H9 (cell line): Measurements from ENCODE around the gene DMRTA2. TPM values are rescaled to one million over a fixed set of nuclear protein-coding genes. Genes with fewer than 3 reads are reported as not detected.

ENCODE experiments used
- DNase-seq: peaks from one replicate; pipeline ENCODE4 v3.0.0-alpha.2; 2017
- H2AFZ ChIP-seq: one replicate; pipeline ENCODE4 v1.6.1; 2013; ENCODE audit warnings: mild to moderate bottlenecking, low read length, control low read depth, moderate library complexity
- H2AK5ac ChIP-seq: 2 replicates; pipeline ENCODE4 v1.6.1; 2013; ENCODE audit warnings: low read length, control low read depth, mixed read lengths; ENCODE audit not compliant: insufficient read length
- H2BK120ac ChIP-seq: one replicate; pipeline ENCODE4 v1.6.1; 2013; ENCODE audit warnings: low read depth, mild to moderate bottlenecking, low read length, control low read depth, inconsistent platforms; ENCODE audit not compliant: poor library complexity, severe bottlenecking
- H2BK12ac ChIP-seq: 2 replicates; pipeline ENCODE4 v1.6.1; 2013; ENCODE audit warnings: low read length, control low read depth, mixed read lengths, low read depth; ENCODE audit not compliant: insufficient read length
- H2BK15ac ChIP-seq: 2 replicates; pipeline ENCODE4 v1.6.1; 2013; ENCODE audit warnings: low read depth, low read length, control low read depth
- H2BK20ac ChIP-seq: one replicate; pipeline ENCODE4 v1.6.1; 2013; ENCODE audit warnings: low read depth, mild to moderate bottlenecking, low read length, control low read depth, inconsistent platforms; ENCODE audit not compliant: poor library complexity, severe bottlenecking
- H2BK5ac ChIP-seq: 2 replicates; pipeline ENCODE4 v1.6.1; 2013; ENCODE audit warnings: low read length, control low read depth, mixed read lengths; ENCODE audit not compliant: insufficient read length
- H3K14ac ChIP-seq: 2 replicates; pipeline ENCODE4 v1.6.1; 2013; ENCODE audit warnings: low read length, control low read depth; ENCODE audit not compliant: insufficient read depth
- H3K18ac ChIP-seq: 2 replicates; pipeline ENCODE4 v1.6.1; 2013; ENCODE audit warnings: low read depth, mild to moderate bottlenecking, mixed read lengths, low read length, control low read depth; ENCODE audit not compliant: insufficient read length
- H3K23ac ChIP-seq: 2 replicates; pipeline ENCODE4 v1.6.1; 2013; ENCODE audit warnings: low read length, control low read depth, mixed read lengths, low read depth; ENCODE audit not compliant: insufficient read length
- H3K23me2 ChIP-seq: 2 replicates; pipeline ENCODE4 v1.6.1; 2013; ENCODE audit warnings: low read depth, mild to moderate bottlenecking, mixed read lengths, low read length, control low read depth; ENCODE audit not compliant: insufficient read length, poor library complexity, severe bottlenecking
- H3K27ac ChIP-seq: 2 replicates; pipeline ENCODE4 v1.5.1; 2013; ENCODE audit warnings: low read length, control low read depth, mixed read lengths, low read depth; ENCODE audit not compliant: insufficient read length
- H3K27me3 ChIP-seq: 2 replicates; pipeline ENCODE4 v1.6.1; 2013; ENCODE audit warnings: low read length, control low read depth, inconsistent platforms; ENCODE audit not compliant: insufficient read depth
- H3K4ac ChIP-seq: 2 replicates; pipeline ENCODE4 v1.6.1; 2013; ENCODE audit warnings: low read depth, mild to moderate bottlenecking, control low read depth, inconsistent platforms, low read length, moderate library complexity
- H3K4me1 ChIP-seq: 2 replicates; pipeline ENCODE4 v1.6.1; 2013; ENCODE audit warnings: low read length, control low read depth, inconsistent platforms; ENCODE audit not compliant: insufficient read depth
- H3K4me2 ChIP-seq: 2 replicates; pipeline ENCODE4 v1.6.1; 2013; ENCODE audit warnings: low read length, control low read depth, mixed read lengths; ENCODE audit not compliant: insufficient read length, insufficient read depth
- H3K56ac ChIP-seq: 2 replicates; pipeline ENCODE4 v1.6.1; 2013; ENCODE audit warnings: low read depth, mild to moderate bottlenecking, mixed read lengths, low read length, control low read depth; ENCODE audit not compliant: insufficient read length
- H3K79me1 ChIP-seq: 2 replicates; pipeline ENCODE4 v1.6.1; 2013; ENCODE audit warnings: low read depth, mild to moderate bottlenecking, moderate library complexity, low read length, control low read depth, inconsistent platforms; ENCODE audit not compliant: insufficient read depth, poor library complexity, severe bottlenecking
- H3K79me2 ChIP-seq: 2 replicates; pipeline ENCODE4 v1.6.1; 2013; ENCODE audit warnings: low read length, control low read depth, inconsistent platforms; ENCODE audit not compliant: insufficient read depth
- H3K9ac ChIP-seq: 2 replicates; pipeline ENCODE4 v1.6.1; 2013; ENCODE audit warnings: low read length, control low read depth, mixed read lengths; ENCODE audit not compliant: insufficient read length; ENCODE audit errors: extremely low read depth
- H3K9me3 ChIP-seq: one replicate; pipeline ENCODE4 v1.6.1; 2013; ENCODE audit warnings: low read depth, low read length, inconsistent platforms; ENCODE audit not compliant: control insufficient read depth
- H3T11ph ChIP-seq: one replicate; pipeline ENCODE4 v1.6.1; 2013; ENCODE audit warnings: mild to moderate bottlenecking, low read length, control low read depth, inconsistent platforms
- H4K20me1 ChIP-seq: one replicate; pipeline ENCODE4 v1.6.1; 2013; ENCODE audit not compliant: control insufficient read depth, insufficient read length, insufficient read depth
- H4K5ac ChIP-seq: 2 replicates; pipeline ENCODE4 v1.6.1; 2013; ENCODE audit warnings: low read depth, mild to moderate bottlenecking, mixed read lengths, low read length, control low read depth; ENCODE audit not compliant: insufficient read length
- H4K8ac ChIP-seq: replicated peaks from 2 replicates; pipeline ENCODE4 v1.6.1; 2013; ENCODE audit warnings: low read length, control low read depth, mixed read lengths, low read depth; ENCODE audit not compliant: insufficient read length
- H4K91ac ChIP-seq: 2 replicates; pipeline ENCODE4 v1.6.1; 2013; ENCODE audit warnings: low read depth, mild to moderate bottlenecking, moderate library complexity, mixed read lengths, low read length, control low read depth; ENCODE audit not compliant: insufficient read length
- H3K27ac Mint-ChIP-seq, 3 experiments: 2 replicates in 2 of 3; 3 replicates in 1 of 3; pipeline ENCODE4 v1.8.0; 2020 to 2021; ENCODE audit warnings: mixed read lengths in 3 of 3, mild to moderate bottlenecking in 1 of 3, moderate library complexity in 1 of 3
- H3K27me3 Mint-ChIP-seq: 2 replicates; pipeline ENCODE4 v1.8.0; 2021; ENCODE audit warnings: low read depth, mild to moderate bottlenecking, moderate library complexity, mixed read lengths
- H3K36me3 Mint-ChIP-seq, 3 experiments: 2 replicates in 2 of 3; 3 replicates in 1 of 3; pipeline ENCODE4 v1.8.0; 2020 to 2021; ENCODE audit warnings: low read depth in 3 of 3, mixed read lengths in 3 of 3; ENCODE audit not compliant: insufficient read depth in 1 of 3
- H3K4me1 Mint-ChIP-seq, 2 experiments: 2 replicates each; pipeline ENCODE4 v1.8.0; 2020; ENCODE audit warnings: mixed read lengths in 2 of 2
- H3K4me3 Mint-ChIP-seq, 2 experiments: 2 replicates in 1 of 2; 3 replicates in 1 of 2; pipeline ENCODE4 v1.8.0; 2020 to 2021; ENCODE audit warnings: mild to moderate bottlenecking in 2 of 2, mixed read lengths in 2 of 2, moderate library complexity in 1 of 2
- H3K9me3 Mint-ChIP-seq, 2 experiments: 2 replicates in 1 of 2; 3 replicates in 1 of 2; pipeline ENCODE4 v1.8.0; 2020; ENCODE audit warnings: mild to moderate bottlenecking in 2 of 2, mixed read lengths in 2 of 2, moderate library complexity in 1 of 2
- WGBS: extraction: QIAGEN DNeasy Blood & Tissue Kit; methylation state at CpG from one replicate; pipeline ENCODE4 v1.1.7; 2013; ENCODE audit warnings: missing lambda C conversion rate, low lambda C conversion rate, mixed read lengths; ENCODE audit not compliant: insufficient read length; ENCODE audit errors: extremely low coverage; 5-methylcytosine and 5-hydroxymethylcytosine counted together
- total RNA-seq: library from RNA; stranded (reverse); gene quantifications from 2 replicates; pipeline ENCODE4 v1.2.1, GENCODE V29; 2021
- TF ChIP-seq, protein P1 (sequence below): fragments of 200-600 bp; sonication (generic); conservative IDR thresholded peaks from 3 replicates; pipeline ENCODE4 v1.8.0; 2021; ENCODE audit warnings: antibody characterized with exemption, mild to moderate bottlenecking

The DMRTA2 gene
- total RNA-seq, 1 experiment from 2014 or later: 0.11 TPM

DNA sequence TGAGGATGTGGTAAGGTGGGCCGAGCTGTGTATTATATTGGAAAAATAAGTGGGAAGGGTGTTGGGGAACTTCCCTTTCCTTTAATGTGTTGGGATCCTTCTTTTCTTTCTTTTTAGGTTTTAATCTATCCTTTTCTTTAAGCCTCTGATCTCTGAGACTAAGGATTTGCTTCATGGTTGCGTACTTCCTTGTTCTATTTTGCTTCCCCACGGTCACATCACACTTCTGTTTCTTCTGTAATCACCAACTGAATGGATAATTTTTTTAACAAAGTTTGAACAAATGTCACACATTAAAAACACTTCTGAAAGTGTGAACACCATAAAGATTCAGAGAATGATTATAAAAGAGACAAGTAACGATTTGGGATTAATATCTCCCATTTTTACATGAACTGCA, 17.4 kb downstream of the DMRTA2 start:
- no CpG with 5 or more reads among the region's 4 CpGs for WGBS

More for the DNA sequence above, 17.4 kb downstream of the DMRTA2 start:
- Mint-ChIP-seq H3K4me3 (no peak overlapping the region), H3K27ac (no peak overlapping the region), H3K9me3 (no peaks in the 10 kb centered on the region; a peak in 1 of 5 replicates), H3K36me3 (no peaks in the 10 kb centered on the region), H3K27me3 (peaks cover 60% of the 10 kb centered on the region), H3K4me1 (no peaks in the 10 kb centered on the region)
- H3K27me3 ChIP-seq: no peaks in the 10 kb centered on the region
- H3K18ac ChIP-seq: no peak overlapping the region
- H3K79me1 ChIP-seq: no peaks in the 10 kb centered on the region
- H2BK5ac ChIP-seq: no peak overlapping the region
- no peak overlapping the region for H2BK20ac ChIP-seq
- H4K8ac ChIP-seq: no peak overlapping the region
- no peak overlapping the region for H4K5ac ChIP-seq
- H4K20me1 ChIP-seq: no peaks in the 10 kb centered on the region
- DNase-seq: no peak
- H3K4me1 ChIP-seq: no peaks in the 10 kb centered on the region
- no peak overlapping the region for H3K4me2 ChIP-seq
- no peak overlapping the region for H2BK12ac ChIP-seq
- H3K9ac ChIP-seq: no peak overlapping the region
- no peak overlapping the region for H3K14ac ChIP-seq
- H2AFZ ChIP-seq: no peak overlapping the region
- no peaks in the 10 kb centered on the region for H3K23me2 ChIP-seq
- TF ChIP-seq, protein P1, sequence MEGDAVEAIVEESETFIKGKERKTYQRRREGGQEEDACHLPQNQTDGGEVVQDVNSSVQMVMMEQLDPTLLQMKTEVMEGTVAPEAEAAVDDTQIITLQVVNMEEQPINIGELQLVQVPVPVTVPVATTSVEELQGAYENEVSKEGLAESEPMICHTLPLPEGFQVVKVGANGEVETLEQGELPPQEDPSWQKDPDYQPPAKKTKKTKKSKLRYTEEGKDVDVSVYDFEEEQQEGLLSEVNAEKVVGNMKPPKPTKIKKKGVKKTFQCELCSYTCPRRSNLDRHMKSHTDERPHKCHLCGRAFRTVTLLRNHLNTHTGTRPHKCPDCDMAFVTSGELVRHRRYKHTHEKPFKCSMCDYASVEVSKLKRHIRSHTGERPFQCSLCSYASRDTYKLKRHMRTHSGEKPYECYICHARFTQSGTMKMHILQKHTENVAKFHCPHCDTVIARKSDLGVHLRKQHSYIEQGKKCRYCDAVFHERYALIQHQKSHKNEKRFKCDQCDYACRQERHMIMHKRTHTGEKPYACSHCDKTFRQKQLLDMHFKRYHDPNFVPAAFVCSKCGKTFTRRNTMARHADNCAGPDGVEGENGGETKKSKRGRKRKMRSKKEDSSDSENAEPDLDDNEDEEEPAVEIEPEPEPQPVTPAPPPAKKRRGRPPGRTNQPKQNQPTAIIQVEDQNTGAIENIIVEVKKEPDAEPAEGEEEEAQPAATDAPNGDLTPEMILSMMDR: no peak
- H2BK15ac ChIP-seq: no peak overlapping the region
- no peak overlapping the region for H2BK120ac ChIP-seq
- H3T11ph ChIP-seq: no peak overlapping the region
- H3K27ac ChIP-seq: no peak overlapping the region
- H4K91ac ChIP-seq: no peak overlapping the region
- no peaks in the 10 kb centered on the region for H3K9me3 ChIP-seq
- H3K23ac ChIP-seq: no peak overlapping the region
- no peak overlapping the region for H2AK5ac ChIP-seq
- H3K79me2 ChIP-seq: no peaks in the 10 kb centered on the region
- no peak overlapping the region for H3K4ac ChIP-seq
- H3K56ac ChIP-seq: no peak overlapping the region
